NCI-H460 (cell line): ENCODE measurements around the gene IKBIP. TPM values are rescaled to one million over a fixed set of nuclear protein-coding genes. Genes with fewer than 3 reads are reported as not detected.
"Not testable (repeated sequence)": the region's sequence is repeated elsewhere in the genome, so short reads cannot be mapped to it uniquely, and the experiment has no call there.

Experiments
- DNase-seq: peaks from one replicate; pipeline ENCODE4 v3.0.0-alpha.2; 2016; ENCODE audit warnings: low read depth; ENCODE audit errors: extremely low read depth
- small RNA-seq, 2 experiments: library from RNA; depleted of rRNA; stranded (forward); fragments of <200 nt; gene quantifications; one replicate each; pipeline ENCODE3, GENCODE V24; 2014
- total RNA-seq: library from RNA; depleted of rRNA; stranded (reverse); fragments of >200 nt; shearing (Covaris generic); gene quantifications from 2 replicates; pipeline ENCODE4 v1.2.3, GENCODE V29; 2014; rRNA removed

IKBIP gene
- total RNA-seq, 1 experiment from 2014 or later = 43.3 TPM

DNA sequence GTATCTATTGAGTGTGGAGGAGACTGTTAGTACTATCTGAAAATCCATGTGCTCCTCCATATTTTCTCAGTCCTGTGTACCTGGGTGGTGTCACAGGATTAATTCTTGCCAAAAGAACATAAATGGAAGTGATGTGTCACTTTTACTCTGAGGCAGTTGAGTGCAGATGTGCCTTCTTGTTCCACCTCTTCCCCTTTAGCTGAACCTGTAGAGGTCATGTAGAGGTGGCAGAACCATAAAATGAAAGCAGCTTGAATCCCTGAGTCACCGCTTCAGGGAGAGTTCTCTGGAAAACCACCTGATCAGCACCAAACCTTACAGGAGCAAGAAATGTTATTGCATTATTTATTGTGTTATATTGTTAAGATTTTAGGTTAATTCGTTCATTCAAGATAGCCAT is 65.8 kb downstream of the IKBIP start:
- DNase-seq = no peak

DNA sequence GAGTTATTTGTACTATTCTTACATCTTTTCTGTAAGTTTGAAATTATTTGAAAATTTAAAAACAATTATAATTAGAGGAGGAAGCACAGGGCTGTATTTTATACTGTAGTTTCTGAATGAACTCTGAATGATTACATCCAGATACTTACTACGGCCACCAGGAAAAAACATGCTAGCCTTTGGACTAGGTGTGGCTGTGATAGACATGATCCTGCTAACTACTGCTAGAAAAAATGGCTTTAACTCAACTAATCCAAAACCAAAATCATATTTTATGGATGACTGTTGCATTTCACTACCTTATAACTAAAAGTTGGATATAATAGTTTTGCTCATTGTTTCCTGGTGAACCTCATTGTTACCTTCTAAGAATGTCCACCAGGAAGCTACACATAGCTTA is 66.2 kb downstream of the IKBIP start:
- no peak for DNase-seq

DNA sequence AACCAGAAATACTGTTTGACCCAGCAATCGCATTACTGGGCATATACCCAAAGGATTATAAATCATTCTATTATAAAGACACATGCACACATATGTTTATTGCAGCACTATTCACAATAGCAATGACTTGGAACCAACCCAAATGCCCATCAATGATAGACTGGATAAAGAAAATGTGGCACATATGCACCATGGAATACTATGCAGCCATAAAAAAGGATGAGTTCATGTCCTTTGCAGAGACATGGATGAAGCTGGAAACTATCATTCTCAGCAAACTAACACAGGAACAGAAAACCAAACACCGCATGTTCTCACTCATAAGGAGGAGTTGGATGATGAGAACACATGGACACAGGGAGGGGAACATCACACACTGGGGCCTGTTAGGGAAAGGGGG is 67.8 kb downstream of the IKBIP start:
- not testable (repeated sequence) for DNase-seq

DNA sequence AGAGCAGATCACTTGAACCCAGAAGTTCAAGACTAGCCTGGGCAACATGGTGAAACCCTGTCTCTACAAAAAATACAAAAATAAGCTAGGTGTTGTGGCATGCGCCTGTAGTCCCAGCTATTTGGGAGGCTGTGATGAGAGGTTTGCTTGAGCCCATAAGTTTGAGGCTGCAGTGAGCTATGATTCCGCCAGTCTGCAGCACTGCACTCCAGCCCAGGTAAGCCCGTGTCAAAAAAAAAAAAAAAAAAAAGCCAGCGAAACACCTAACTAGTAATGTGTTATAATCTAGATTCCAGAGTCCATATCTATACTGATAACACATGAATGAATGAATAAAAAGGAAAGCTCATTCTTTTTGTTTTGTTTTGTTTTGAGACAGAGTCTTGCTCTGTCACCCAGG is 69.6 kb downstream of the IKBIP start:
- DNase-seq = no peak

Small RNA genes within 50 kb of the gene (small RNA-seq; reads per million reads assigned to genes)
- 30.5 to 66.4 reads per million in 2 experiments for gene SNORA53

Other genes starting within 250 kb of the IKBIP start
- 171 and 179 TPM in 2 replicates for gene TMPO, start 129.2 kb downstream of the IKBIP start, total RNA-seq
- 992 and 1,050 TPM in 2 replicates for gene SLC25A3, start 51.1 kb downstream of the IKBIP start, total RNA-seq
- gene APAF1, start 502 bp upstream of the IKBIP start, total RNA-seq = 12.0 and 14.0 TPM in 2 replicates